HG03457 (cell line): ENCODE measurements around the gene SYCP2L.
"Not testable (repeated sequence)": the region's sequence is repeated elsewhere in the genome, so short reads cannot be mapped to it uniquely, and the experiment has no call there.

Experiments used
- ATAC-seq: cut with Tn5 transposase; IDR thresholded peaks from one replicate; pipeline ENCODE4 v1.9.1; 2021; ENCODE audit warnings: moderate number of reproducible peaks; ENCODE audit not compliant: unreplicated experiment

SYCP2L gene

DNA sequence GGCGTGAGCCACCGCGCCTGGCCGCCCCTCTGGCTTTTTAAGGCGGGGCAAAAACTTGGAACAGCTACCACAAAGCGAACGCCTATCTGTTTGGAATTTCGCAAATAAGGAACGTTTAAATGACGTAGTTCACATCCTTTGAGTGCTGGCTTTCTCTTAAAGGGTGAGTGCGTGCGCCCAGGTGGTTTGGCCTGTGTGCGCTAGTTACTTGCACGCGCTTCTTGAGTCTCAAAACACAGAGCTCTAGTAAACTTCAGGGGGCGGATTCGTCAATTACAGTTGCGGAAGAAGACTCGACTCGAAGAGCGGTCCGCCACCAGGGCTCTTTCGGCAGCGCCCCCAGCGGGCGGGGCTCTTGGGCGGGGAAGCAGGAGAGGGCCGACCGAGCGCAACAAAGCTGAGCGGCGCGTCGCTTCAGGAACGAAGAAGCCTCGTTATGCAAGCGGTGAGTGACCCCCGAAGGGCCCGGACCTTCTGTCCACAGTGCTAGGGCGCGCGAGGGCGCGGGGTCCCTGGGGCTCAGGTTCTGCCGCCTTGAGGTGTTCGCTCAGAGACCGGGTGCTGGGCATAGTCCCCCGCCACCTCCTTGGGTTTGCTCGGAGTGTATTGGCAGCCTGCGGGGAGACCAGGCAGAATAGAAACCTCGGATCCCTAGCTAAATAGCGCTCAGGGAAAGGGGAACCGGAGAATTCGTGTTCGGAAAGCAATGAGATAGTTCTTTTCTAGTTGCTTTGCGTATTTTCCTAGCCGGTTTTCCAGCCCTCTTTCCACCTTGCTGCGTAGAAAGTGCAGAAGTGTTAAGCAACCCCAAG is at the start of gene SYCP2L:
TSS of gene SYCP2L (plus strand) at position 362 of the 812 bp plus-strand sequence. CDS start at position 437, 75 bp downstream.
- peak; percentile 64 for ATAC-seq

- ATAC-seq: no peak
Measured at GRCh38 chr6:10837622-10837994, 49.2 kb upstream of the SYCP2L start.

DNA sequence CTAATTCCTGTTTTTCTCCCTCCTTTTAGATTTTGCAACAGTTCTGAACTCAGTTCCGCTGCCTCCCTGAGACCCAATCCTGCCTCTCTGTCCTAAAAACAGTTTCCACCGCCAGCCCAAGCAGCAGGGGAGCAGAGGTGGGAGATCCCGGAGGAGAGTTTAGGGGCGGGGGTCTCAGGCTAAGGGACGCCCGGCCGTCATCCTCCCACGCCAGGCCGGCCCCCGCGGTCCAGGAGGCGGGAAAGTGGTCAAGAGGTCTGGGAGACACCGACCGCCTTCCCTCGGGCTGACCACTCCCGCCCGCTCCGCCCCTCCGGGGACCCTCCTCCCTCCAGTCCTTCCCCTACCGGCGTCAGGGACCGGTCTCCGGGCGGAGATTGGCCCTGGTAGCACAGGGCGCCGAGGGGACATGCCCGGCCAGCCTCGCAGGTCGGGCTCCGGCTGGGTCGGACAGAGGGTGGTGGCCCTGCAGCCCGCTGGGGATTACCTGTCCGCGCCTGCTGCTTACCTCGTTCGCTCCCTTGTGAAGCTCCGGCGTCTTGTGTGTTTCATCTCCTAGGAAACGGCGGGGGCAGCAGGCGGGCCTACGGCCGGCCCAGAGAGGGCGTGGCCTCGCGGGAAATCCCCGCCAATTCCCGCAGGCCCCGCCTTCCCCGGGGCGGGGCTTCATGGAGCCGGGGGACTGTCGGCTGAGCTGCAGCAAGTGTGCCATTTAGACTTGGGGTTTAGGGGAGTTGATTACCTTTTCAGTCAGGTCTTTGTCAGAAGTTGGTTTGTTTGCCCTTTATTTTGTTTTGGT is 48.7 kb upstream of the SYCP2L start, which contains the start of gene MAK:
TSS of gene MAK (minus strand) at position 545 of the 799 bp plus-strand sequence. CDS start 7,891 bp downstream, outside the sequence.
- peak; percentile 69 for ATAC-seq

DNA sequence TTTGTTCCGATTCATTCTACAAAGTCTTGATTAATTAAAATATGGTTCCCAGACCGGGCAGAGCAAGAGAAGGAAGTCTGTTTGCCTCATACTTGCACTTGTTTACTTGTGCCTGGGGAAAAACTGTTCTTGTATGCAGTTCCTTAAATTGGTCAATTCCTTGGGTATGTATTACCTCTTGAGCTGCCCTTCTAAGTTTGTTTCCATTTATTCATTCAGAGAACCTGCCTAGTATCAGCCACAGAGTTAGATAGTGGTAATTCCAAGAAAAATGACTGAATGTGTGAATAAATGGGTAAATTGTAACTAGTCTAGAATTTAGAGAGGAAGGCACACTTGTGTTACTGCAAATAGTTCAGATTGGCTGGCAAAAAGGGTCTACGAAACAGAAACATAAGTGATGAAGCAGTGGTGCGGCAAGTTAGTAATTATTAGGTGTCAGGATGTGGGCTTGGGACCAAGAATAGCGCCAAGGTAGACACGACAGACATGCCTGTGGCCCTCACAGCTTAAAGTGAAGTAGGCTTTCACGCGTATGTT is 48.0 kb upstream of the SYCP2L start:
- ATAC-seq: peak; percentile 61

- no peak for ATAC-seq
Measured at GRCh38 chr6:10843554-10843953, 43.3 kb upstream of the SYCP2L start.

DNA sequence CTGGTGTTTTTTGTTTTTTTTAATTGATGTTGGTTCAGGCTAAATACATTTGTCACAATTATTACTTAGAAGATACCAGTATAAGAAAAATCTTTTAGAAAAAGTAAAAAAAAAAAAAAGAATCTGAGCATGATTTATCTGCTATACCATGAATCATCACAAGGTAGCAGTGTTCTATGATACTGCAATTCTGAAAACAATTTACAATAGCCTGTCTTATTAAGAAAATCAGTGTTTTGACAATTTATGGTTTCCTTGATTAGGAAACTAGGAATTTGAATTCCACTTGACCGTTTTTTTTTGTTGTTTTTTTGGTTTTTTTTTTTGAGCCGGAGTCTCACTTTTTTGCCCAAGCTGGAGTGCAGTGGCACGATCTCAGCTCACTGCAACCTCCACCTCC is 39.2 kb upstream of the SYCP2L start:
- no peak for ATAC-seq

- no peak for ATAC-seq
Measured at GRCh38 chr6:10849901-10850300, 37.0 kb upstream of the SYCP2L start.

- no peak for ATAC-seq
Measured at GRCh38 chr6:10850728-10851127, 36.1 kb upstream of the SYCP2L start.

DNA sequence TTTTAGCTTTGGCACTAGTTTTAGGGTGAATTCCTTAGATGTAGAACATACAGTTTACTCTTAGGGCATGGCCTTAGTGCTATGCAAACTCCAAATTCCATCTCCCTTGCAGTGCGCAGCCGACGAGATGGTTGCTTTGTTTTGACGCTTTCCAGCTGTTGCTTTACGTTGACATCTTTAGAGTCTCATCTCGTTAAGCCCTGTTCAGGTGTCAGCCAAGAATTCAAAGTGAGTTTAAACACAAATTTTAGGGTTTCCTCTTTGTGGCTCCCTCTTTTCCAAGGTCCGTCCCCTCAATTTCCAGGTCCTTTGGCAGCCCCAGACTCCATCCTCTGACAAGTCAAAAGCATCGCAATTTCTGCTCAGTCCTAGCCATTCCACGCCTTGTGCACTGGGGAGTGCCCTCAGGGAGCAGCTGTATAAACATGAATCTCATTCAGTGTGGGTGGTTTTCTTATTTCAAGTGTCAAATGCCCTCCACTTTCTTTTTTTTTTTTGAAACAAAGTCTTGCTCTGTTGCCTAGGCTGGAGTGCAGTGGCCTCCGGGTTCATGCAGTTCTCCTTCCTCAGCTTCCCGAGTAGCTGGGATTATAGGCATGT is 34.4 kb upstream of the SYCP2L start:
- no peak for ATAC-seq

GRCh38 chr6:10853849-10854300 is 33.0 kb upstream of the SYCP2L start:
- not testable (repeated sequence) for ATAC-seq

GRCh38 chr6:10854922-10855632 is 31.8 kb upstream of the SYCP2L start:
- no peak for ATAC-seq

DNA sequence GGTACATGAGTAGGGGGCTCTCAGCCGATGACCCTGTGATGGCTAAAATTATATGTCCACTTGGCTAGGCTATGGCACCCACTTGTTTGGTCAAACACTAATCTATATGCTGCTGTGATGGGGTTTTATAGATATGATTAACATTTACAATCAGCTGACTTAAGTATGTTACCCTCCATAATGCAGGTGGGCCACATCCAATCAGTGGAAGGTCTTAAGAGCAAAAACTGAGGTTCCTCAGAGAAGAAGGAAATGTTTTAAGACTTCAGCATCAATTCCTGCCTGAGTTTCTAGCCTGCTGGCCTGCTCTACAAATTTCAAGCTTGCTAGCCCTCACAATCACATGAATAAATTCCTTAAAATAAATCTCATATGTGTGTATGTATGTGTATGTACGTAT is 29.6 kb upstream of the SYCP2L start:
- no peak for ATAC-seq

GRCh38 chr6:10861086-10861485 is 25.8 kb upstream of the SYCP2L start:
- no peak for ATAC-seq

GRCh38 chr6:10862361-10862760 is 24.5 kb upstream of the SYCP2L start:
- no peak for ATAC-seq

- not testable (repeated sequence) for ATAC-seq
Measured at GRCh38 chr6:10863031-10863430, 23.8 kb upstream of the SYCP2L start.

DNA sequence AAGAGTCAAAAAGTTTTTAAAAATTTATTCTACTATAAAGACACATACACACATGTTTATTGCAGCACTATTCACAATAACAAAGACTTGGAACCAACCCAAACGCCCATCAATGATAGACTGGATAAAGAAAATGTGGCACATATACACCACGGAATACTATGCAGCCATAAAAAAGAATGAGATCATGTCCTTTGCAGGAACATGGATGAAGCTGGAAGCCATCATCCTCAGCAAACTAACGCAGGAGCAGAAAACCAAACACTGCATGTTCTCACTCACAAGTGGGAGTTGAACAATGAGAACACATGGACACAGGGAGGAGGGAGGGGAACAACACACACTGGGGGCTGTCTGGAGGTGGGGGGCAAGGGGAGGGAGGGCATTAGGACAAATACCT is 20.1 kb upstream of the SYCP2L start:
- ATAC-seq: not testable (repeated sequence)

- ATAC-seq: no peak
Measured at GRCh38 chr6:10867952-10868351, 18.9 kb upstream of the SYCP2L start.

DNA sequence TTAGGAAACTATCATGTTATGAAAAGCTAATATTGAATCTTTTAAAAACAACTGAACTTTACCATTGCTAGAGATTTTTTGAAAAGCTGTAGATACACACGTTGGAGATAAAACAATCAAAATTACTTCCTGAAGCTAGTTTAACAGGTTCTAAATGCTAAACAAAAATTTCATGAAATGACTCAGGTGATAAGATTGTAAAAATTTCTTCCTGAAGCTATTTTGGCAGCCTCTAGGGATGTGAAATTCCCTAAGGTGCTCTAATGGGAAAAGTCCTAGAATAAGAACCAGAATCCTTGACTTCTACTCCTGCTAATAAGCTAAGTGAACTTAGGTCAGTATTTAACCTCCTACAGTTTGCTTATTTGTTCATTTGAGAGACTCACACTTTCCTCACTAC is 13.5 kb upstream of the SYCP2L start:
- no peak for ATAC-seq

- no peak for ATAC-seq
Measured at GRCh38 chr6:10874207-10874606, 12.6 kb upstream of the SYCP2L start.

GRCh38 chr6:10875026-10875425 is 11.8 kb upstream of the SYCP2L start:
- no peak for ATAC-seq

DNA sequence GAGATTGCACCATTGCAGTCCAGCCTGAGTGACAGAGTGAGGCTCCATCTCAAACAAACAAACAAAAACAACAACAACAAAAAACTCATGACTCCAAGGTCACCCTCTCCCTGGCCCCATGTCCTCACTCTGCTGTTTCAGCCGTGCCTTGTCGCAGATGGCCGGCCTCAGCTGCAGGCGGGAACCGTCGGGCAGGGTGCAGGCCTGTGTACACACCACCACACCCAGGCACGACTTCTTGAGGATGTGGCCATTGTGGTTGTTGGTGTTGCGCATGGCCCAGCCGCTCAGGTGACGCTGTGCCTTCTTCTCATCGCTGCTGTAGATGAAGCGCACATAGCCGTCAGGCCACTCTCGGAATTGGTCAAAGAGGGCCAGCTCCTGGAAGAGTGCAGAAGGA is 9.8 kb upstream of the SYCP2L start:
- ATAC-seq: no peak
